Breast epithelium (tissue), 4 donors: ENCODE results near the gene PTPRG. TPM values are rescaled to one million over a fixed set of nuclear protein-coding genes. Genes with fewer than 3 reads are reported as not detected.

ENCODE experiments used
- DNase-seq, 2 donors: peaks; one replicate each; pipeline ENCODE4 v3.0.0-alpha.2; 2019; ENCODE audit warnings: low spot score in 2 of 2
- H3K27ac ChIP-seq, 2 donors: fragments of 200-600 bp; sonication (generic) in 1 of 2; one replicate each; pipeline ENCODE4 v1.5.1; 2016 to 2019; ENCODE audit warnings: mild to moderate bottlenecking in 1 of 2
- H3K27me3 ChIP-seq, 2 donors: fragments of 200-600 bp; sonication (generic) in 1 of 2; one replicate each; pipeline versions ENCODE4 v1.5.1 to v1.6.0; 2017 to 2019; ENCODE audit warnings: control low read depth in 1 of 2, mild to moderate bottlenecking in 1 of 2
- H3K36me3 ChIP-seq: fragments of 200-600 bp; one replicate; pipeline ENCODE4 v1.5.1; 2019
- H3K4me1 ChIP-seq, 2 donors: fragments of 200-600 bp; sonication (generic); one replicate each; pipeline ENCODE4 v1.5.1; 2016 to 2019; ENCODE audit warnings: control low read depth in 1 of 2
- H3K4me3 ChIP-seq, 3 donors: fragments of 200-600 bp; sonication (generic); 1 replicate in 2 of 3; 2 replicates in 1 of 3; pipeline ENCODE4 v1.5.1; 2016 to 2019; ENCODE audit warnings: mild to moderate bottlenecking in 3 of 3, moderate library complexity in 2 of 3
- H3K9me3 ChIP-seq, 2 donors: fragments of 200-600 bp; sonication (generic) in 1 of 2; one replicate each; pipeline ENCODE4 v1.5.1; 2016 to 2019; ENCODE audit warnings: control low read depth in 1 of 2
- POLR2A ChIP-seq: fragments of 450-650 bp; IDR thresholded peaks from one replicate; pipeline ENCODE4 v1.6.1; 2016; ENCODE audit warnings: antibody characterized with exemption, mild to moderate bottlenecking, moderate library complexity
- POLR2AphosphoS5 ChIP-seq, 3 donors: sonication (generic); formaldehyde crosslinking; IDR thresholded peaks; one replicate each; pipeline ENCODE4 v1.6.1; 2017; ENCODE audit warnings: antibody characterized with exemption in 3 of 3
- intact Hi-C: fragments of 100-400 bp; cut with DNase I; formaldehyde crosslinking; loops from one replicate; pipeline ENCODE4 v1.15.1; 2023; ENCODE audit warnings: low total_unique reads
- total RNA-seq, 3 donors: library from RNA; depleted of rRNA; stranded (reverse); fragments of >200 nt; gene quantifications; one replicate each; pipeline ENCODE4 v1.1.0, GENCODE V29; 2016
- TF ChIP-seq, protein P1 (sequence below), 3 donors: fragments of 450-650 bp; IDR thresholded peaks; one replicate each; pipeline ENCODE4 v1.5.1; 2016 to 2017; ENCODE audit warnings: antibody characterized with exemption in 3 of 3, mild to moderate bottlenecking in 3 of 3, moderate library complexity in 3 of 3

Gene PTPRG
- total RNA-seq, 3 donors from 2014 or later = 42.3 to 179 (median 61.6) TPM

DNA sequence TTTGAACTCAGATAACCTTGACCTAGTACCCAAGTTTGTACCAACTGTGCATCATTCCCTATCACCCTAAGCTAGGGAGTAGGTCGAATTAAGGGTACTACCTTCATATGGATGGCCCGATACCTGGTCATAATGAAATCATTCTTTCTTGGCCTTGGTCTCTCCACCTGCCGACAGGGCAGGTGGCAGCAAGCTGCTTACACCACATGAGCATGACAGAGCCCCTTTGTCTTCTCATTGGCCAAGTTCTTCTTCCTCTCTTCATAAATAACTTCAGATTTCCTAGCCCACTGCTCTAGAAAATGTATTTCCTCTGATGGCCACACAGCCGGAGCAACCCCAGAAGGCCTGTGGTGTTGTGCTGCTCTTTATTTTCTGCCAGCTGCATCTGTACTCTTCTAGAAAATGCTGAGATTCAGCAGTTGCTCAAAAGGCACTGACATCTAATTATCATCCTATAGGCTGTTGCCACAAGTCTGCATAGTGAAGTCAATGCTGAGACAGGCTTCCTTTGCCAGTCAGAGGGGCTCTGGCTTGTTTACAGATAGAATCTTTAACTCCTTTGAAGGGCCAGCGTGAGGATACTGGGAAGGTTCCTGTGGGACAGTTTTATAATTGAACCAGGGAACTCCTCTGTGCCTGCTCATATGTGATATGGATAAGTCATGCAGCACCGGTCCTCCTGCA, 304.2 kb downstream of the PTPRG start:
- intact Hi-C loops = no loop called here
- H3K27ac ChIP-seq = no peak overlapping the region

DNA sequence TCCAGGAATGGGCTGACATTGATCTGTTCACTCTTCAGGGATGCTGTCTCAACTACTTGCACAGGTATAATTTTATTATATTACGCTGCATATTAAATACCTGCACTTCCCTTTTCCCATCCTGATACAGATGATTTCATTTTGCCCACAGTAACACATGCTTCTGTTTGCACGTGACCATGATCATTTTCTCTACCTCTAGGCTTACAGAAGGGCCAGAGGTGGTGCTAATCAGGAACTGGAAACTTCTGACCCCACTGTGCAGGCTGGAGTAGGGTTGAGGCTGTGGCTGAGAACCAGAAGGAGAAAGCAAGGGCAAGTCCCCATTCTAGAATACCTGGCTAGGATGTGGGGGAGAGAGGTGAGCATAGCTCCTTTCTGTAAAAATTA, 304.8 kb downstream of the PTPRG start:
- Histone ChIP-seq H3K27ac (no peak overlapping the region), H3K4me3 (no peak overlapping the region), H3K4me1 (no peaks in the 10 kb centered on the region), H3K36me3 (no peaks in the 10 kb centered on the region), H3K9me3 (no peaks in the 10 kb centered on the region), H3K27me3 (no peaks in the 10 kb centered on the region)
- intact Hi-C loops = no loop called here
- no peak for TF ChIP-seq POLR2A
- TF ChIP-seq, protein P1, sequence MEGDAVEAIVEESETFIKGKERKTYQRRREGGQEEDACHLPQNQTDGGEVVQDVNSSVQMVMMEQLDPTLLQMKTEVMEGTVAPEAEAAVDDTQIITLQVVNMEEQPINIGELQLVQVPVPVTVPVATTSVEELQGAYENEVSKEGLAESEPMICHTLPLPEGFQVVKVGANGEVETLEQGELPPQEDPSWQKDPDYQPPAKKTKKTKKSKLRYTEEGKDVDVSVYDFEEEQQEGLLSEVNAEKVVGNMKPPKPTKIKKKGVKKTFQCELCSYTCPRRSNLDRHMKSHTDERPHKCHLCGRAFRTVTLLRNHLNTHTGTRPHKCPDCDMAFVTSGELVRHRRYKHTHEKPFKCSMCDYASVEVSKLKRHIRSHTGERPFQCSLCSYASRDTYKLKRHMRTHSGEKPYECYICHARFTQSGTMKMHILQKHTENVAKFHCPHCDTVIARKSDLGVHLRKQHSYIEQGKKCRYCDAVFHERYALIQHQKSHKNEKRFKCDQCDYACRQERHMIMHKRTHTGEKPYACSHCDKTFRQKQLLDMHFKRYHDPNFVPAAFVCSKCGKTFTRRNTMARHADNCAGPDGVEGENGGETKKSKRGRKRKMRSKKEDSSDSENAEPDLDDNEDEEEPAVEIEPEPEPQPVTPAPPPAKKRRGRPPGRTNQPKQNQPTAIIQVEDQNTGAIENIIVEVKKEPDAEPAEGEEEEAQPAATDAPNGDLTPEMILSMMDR (IDR thresholded peaks at IDR 0.05) = no peak
- no peak for TF ChIP-seq POLR2AphosphoS5 (IDR thresholded peaks at IDR 0.05)
- no peak for DNase-seq

More for the DNA sequence above, 304.2 kb downstream of the PTPRG start:
- no peaks in the 10 kb centered on the region for H3K27me3 ChIP-seq
- TF ChIP-seq POLR2A = no peak
- no peak overlapping the region for H3K4me3 ChIP-seq
- H3K4me1 ChIP-seq = no peaks in the 10 kb centered on the region
- DNase-seq = no peak
- no peaks in the 10 kb centered on the region for H3K36me3 ChIP-seq
- no peaks in the 10 kb centered on the region for H3K9me3 ChIP-seq

DNA sequence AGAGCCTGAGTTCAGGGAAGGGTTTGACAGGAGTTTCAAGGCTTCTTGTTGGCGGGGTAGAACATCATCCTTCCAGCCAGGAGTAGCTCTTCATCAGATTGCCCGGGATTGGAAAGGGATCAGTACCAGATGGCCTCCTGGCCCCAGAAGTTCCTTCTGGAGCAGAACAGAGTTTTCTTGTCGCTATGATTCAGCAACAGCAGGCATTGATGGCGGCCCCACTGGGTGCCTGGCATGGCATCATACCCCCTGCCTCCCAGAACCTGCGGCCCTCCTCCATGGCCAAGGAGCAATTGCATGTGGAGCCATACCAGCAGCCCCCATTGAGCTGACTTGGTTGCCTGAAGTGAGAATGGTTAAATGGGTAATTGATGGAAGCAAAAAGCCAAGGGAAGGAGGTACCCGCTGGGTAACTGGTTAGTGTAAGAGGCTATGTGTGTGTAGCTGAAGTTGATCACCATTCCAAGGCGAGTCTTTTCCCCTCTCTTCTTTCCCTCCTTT, 305.6 kb downstream of the PTPRG start:
- no peaks in the 10 kb centered on the region for H3K4me1 ChIP-seq
- H3K27ac ChIP-seq = no peak overlapping the region
- no peak for DNase-seq
- H3K9me3 ChIP-seq = no peaks in the 10 kb centered on the region
- TF ChIP-seq POLR2AphosphoS5 (IDR thresholded peaks at IDR 0.05) (no peak), POLR2A (no peak)
- TF ChIP-seq, protein P1 (IDR thresholded peaks at IDR 0.05) = no peak
- intact Hi-C loops = no loop called here
- H3K36me3 ChIP-seq = no peaks in the 10 kb centered on the region
- no peak overlapping the region for H3K4me3 ChIP-seq
- no peaks in the 10 kb centered on the region for H3K27me3 ChIP-seq

- no peak overlapping the region for H3K27ac ChIP-seq
- no peak for TF ChIP-seq POLR2A
- TF ChIP-seq, protein P1 (IDR thresholded peaks at IDR 0.05) = no peak
- TF ChIP-seq POLR2AphosphoS5 (IDR thresholded peaks at IDR 0.05) = no peak
- no peaks in the 10 kb centered on the region for H3K9me3 ChIP-seq
- intact Hi-C loops = no loop called here
- H3K4me3 ChIP-seq = no peak overlapping the region
- DNase-seq = no peak
- H3K36me3 ChIP-seq = no peaks in the 10 kb centered on the region
- no peaks in the 10 kb centered on the region for H3K4me1 ChIP-seq
- H3K27me3 ChIP-seq = no peaks in the 10 kb centered on the region
These were observed 307.1 kb downstream of the PTPRG start for GRCh38 chr3:61868499-61868898.

DNA sequence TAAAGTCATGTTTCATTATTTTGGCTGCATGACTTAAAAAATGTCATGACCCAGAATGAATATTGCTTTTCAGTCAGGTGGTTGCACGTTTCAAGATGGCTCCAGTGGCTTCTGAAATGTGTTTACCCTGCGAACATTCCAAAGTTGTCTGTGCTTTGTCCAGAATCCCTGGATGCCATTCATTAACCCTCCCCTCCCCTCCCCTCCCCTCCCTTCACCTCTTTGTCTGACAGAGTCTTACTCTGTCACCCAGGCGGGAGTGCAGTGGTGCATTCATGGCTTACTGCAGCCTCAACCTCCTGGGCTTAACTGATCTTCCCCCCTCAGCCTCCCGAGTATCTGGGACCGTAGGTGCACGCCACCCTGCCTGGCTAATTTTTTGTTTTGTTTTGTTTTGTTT, 308.0 kb downstream of the PTPRG start:
- intact Hi-C loops = no loop called here
- H3K27me3 ChIP-seq = no peaks in the 10 kb centered on the region
- TF ChIP-seq, protein P1 (IDR thresholded peaks at IDR 0.05) = no peak
- no peak for TF ChIP-seq POLR2AphosphoS5 (IDR thresholded peaks at IDR 0.05)
- TF ChIP-seq POLR2A = no peak
- no peaks in the 10 kb centered on the region for H3K9me3 ChIP-seq
- H3K4me1 ChIP-seq = no peaks in the 10 kb centered on the region
- DNase-seq = no peak
- no peak overlapping the region for H3K4me3 ChIP-seq
- H3K36me3 ChIP-seq = no peaks in the 10 kb centered on the region
- H3K27ac ChIP-seq = no peak overlapping the region
